GM21786 (cell line): ENCODE measurements around the gene SLC6A16.
A peak's percentile ranks its signal among the peaks of the same experiment; 100 is the strongest.
"Not testable (repeated sequence)": the region's sequence is repeated elsewhere in the genome, so short reads cannot be mapped to it uniquely, and the experiment has no call there.

Experiments used
- ATAC-seq: cut with Tn5 transposase; IDR thresholded peaks from one replicate; pipeline ENCODE4 v1.9.1; 2021; ENCODE audit not compliant: unreplicated experiment

The SLC6A16 gene

GRCh38 chr19:49347191-49347590, 22.2 kb upstream of the SLC6A16 start:
- ATAC-seq = no peak

GRCh38 chr19:49344505-49345423, 19.8 kb upstream of the SLC6A16 start:
- no peak for ATAC-seq

DNA sequence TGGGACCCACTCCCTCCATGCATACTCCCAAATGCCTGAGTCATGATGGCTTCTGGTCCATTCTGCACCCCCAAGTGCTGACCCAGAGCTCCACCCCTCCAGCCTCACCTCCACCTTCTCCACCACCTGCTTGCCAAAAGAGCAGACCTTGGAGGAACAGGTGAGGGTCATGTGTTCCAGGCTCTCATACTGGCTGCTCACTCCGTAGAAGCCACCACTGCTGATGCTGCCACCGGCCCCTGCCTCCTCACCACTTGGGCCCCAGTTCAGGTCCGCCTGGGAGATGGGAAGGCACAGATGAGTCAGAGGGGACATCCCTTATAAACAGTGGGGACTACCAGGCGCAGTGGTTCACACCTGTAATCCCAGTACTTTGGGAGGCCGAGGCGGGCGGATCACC, 18.1 kb upstream of the SLC6A16 start:
- ATAC-seq = no peak

DNA sequence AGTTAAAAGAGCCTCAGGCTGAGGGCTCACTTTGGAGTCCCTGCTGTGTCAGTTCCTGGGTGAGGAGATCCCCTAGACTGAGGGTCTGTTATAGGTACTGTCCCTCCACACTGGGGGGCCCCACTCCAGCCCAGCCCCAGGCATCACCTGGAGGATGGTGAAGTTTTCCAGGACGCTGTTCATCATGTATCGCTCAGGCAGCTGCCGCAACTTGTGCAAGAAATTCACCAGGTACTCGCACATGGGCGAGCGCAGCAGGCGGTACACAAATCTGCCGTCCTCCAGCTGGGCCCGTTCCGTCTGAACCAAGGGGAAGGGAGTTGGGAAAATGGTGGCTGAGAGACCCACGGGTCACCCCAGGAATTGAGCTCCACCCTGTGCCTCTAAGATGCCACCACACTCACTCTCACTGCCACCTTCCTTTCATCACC, 17.3 kb upstream of the SLC6A16 start:
- ATAC-seq = no peak

- no peak for ATAC-seq
Observed at GRCh38 chr19:49340865-49341718, 16.1 kb upstream of the SLC6A16 start.

DNA sequence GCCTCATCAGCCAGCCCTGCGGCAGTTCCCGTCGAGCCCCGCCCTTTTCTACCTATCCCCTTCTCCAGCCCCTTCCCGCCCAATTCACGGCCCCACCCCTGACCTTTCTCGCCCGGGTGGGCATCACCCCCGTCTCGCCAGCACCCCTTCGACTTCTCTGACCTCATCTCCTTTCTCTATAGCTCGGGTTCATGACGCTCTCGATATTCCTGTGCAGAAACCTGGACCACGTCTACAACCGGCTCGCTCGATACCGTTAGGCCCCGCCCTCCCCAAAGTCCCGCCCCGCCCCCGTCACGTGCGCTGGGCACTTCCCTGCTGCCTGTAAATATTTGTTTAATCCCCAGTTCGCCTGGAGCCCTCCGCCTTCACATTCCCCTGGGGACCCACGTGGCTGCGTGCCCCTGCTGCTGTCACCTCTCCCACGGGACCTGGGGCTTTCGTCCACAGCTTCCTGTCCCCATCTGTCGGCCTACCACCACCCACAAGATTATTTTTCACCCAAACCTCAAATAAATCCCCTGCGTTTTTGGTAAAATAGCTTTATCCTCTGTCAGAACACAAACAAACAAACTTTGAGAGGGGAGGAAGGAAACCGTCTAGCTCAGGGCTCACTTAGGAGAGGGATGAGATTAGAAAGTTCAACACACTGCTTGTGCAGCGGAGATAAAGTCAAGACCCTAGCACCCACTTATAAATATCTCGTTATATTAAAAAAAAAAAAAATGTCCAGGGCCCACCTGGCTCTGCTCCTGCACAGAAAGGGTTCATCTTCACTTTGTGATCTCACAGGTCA, 15.3 kb upstream of the SLC6A16 start:
- peak; percentile 59 for ATAC-seq

- ATAC-seq = no peak
Observed at GRCh38 chr19:49339301-49340068, 14.5 kb upstream of the SLC6A16 start.

DNA sequence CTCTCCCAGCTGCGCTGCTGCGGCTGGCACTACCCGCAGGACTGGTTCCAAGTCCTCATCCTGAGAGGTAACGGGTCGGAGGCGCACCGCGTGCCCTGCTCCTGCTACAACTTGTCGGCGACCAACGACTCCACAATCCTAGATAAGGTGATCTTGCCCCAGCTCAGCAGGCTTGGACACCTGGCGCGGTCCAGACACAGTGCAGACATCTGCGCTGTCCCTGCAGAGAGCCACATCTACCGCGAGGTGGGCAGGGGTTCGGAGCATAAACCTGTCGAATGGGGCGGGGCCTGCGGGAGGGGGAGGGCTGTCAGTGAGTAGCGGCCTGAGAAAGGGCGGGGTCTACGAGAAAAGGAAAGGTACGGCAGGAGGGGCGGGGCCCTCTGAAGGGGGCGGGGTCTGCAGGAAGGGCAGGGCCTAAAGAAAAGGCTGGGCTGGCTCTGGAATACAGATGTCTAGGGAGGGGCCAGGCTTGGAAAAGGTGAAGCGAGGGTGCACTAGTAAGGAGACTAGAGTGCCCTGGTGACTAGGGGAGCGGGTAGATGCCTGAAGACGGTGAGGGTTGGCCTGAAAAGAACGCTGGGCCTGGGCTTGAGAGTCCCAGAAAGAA, 13.8 kb upstream of the SLC6A16 start:
- ATAC-seq = no peak

DNA sequence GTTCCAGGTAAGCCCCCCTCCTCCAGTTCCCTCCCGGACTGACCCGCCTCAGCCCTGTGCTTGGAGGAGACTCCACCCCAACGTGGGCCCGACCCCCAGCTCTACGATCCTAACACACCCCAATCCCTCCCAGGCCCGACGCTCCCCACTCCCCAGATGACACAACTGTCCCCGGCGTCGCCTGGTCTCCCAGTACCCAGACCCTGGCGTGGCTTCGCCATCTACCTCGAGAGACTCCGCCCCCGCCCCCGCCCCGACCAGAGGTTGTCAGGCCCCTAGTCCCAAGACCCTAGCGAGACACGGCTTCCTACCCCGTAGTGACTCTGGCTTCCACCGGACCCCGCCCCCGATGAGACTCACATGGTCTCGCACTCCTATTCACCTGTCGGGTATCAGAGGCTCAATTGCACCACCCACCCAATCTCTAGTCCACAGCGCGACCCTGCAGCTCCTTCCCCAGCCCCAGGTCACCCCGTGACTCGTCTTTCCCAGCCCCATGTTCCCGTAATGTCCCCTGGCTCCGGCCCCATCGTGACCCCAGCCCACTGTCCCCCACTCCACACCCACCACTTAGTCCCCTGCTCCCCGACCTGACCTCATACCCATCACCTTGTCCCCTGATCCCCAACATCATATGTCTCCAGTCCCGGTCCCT, 13.2 kb upstream of the SLC6A16 start:
- ATAC-seq = no peak

DNA sequence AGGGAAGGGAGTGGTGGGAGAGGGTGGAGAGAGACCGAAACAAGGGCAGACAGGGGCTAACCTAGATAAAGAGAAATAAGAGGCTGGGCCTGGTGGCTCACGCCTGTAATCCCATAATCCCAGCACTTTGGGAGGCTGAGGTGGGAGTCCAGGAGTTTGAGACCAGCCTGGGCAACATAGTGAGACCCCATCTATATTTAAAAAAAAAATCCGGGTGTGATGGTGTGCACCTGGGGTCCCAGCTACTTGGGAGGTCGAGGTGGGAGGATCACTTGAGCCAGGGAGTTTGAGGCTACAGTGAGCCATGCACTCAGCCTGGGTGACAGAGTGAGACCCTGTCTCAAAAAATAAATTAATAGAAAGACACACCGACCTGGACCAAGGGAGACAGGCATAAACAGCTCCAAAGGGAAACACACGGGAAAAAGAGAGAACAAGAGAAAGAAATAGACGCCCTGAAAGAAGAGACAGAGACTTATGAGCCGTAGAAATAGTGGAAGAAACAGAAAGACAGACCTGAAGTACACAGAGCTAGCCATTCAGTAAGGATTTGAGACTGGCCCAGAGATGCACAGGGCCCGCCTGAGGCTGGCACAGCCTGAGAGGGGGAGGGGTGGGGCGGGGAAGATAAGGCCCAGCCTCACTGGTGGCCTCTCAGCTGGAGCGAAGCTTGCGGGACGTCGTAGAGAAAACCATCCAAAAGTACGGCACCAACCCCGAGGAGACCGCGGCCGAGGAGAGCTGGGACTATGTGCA, 12.5 kb upstream of the SLC6A16 start:
- no peak for ATAC-seq

DNA sequence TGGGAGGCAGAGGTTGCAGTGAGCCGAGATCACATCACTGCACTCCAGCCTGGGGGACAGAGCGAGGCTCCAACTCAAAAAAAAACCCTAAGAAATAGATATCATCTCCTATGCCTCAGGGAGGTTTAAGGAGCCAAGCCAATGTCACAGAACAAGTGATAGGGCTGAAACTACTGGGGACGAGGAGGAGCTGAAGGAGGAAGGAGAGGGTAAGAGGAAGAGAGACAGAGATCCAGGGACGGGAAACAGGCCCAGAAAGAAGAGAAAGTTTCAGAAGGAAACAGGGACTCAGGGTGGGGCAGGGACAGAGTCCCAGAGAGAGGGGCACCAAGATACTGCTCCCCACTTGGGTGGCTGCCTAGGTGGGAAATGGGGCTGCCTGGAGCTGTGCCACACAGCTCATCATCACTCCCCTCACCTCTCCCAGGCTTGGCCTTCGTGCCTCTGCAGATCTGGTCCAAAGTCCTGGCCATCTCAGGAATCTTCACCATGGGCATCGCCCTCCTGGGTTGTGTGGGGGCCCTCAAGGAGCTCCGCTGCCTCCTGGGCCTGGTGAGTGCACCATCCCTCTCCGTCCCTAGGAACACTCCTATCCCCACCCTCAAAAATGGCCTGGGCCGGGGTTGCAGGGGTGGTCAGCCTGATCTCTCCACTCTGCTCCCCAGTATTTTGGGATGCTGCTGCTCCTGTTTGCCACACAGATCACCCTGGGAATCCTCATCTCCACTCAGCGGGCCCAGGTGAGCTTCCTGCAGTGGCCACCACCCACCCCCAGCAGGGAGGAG, 11.7 kb upstream of the SLC6A16 start:
- no peak for ATAC-seq

DNA sequence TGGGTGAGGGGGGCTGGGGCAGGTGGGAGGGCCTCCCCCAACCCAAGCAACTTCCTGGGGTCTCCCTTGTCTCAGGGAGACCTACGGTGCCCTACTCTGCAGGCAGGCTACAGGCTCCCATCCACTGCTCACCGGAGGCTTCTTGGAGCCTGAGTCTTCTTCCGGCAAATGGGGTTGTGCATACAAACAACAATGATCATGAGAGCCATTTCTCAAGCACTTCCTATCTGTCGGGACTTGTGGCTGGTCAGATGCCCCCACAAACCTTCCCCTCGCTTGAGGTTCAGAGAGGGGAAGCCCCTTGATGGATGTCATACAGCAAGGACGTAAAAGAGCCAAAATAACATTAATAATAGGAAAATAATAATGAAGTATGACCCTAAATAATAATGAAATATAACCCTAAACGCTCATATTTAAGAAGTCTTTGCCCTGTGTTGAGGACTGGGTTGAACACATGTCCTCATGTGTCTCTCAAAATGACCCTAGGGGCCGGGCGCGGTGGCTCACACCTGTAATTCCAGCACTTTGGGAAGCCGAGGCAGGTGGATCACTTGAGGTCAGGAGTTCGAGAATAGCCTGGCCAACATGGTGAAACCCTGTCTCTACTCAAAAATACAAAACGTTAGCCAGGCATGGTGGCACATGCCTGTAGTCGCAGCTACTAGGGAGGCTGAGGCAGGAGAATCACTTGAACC, 10.9 kb upstream of the SLC6A16 start:
- no peak for ATAC-seq

DNA sequence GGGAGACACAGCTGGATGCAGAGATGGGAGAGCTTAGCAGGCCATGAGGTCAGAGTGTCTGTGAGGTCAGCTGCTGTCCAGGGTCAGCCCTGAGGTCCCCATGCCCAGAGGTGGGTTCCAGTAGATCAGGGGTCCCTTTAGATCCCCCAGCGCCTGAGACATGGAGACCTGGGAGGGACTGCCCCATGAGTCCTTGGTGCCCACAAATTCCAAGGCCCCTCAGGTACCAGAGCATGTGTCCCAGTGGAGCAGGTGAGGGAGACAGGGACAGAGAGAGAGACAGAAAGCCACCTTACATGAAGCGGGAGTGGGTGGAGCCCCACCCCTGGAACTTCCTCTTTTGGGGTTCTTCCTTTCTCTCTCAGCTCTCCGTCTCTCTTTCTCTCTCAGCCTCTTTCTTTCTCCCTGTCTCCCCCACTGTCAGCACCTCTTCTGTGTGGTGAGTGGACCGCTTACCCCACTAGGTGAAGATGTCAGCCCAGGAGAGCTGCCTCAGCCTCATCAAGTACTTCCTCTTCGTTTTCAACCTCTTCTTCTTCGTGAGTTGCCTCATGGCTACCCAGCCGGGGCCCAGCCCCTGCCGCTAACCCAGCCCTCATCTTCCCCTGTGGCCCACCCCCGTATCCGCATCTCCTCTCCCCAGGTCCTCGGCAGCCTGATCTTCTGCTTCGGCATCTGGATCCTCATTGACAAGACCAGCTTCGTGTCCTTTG, 10.2 kb upstream of the SLC6A16 start, which contains the start of gene CD37:
TSS of gene CD37 (plus strand) at position 336 of the 713 bp plus-strand sequence. CDS start at position 471, 135 bp downstream.
- no peak for ATAC-seq

DNA sequence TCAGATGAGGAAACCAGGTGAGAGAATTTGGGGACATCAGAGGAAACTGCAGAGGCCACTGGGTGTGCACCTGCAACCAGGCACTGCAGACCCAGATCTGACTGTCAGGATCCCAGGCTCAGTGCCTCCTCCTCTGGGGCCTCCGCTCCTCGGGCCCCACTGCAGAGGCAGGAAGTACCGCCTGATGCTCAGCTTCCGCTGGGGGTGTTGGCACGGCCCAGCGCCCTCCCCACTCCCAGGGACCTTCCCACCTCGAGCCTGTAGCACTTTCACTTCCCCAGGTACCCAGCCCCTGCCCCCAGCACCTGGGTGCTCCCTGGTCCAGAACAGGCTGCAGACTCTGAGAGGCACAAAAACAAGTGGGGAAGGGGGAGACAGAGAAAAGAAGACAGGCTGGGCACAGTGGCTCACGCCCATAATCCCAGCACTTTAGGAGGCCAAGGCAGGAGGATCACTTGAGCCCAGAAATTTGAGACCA, 8.9 kb upstream of the SLC6A16 start:
- ATAC-seq = peak; percentile 49

- no peak for ATAC-seq
Observed at GRCh38 chr19:49333418-49333805, 8.4 kb upstream of the SLC6A16 start.

- not testable (repeated sequence) for ATAC-seq
Observed at GRCh38 chr19:49332691-49333417, 7.9 kb upstream of the SLC6A16 start.
